ENCODE results near the gene LEMD3. TPM values are rescaled to one million over a fixed set of nuclear protein-coding genes. Genes with fewer than 3 reads are reported as not detected.

The LEMD3 gene
- total RNA-seq, 4 donors from 2014 or later: 27.4 to 61.0 (median 34.8) TPM

DNA sequence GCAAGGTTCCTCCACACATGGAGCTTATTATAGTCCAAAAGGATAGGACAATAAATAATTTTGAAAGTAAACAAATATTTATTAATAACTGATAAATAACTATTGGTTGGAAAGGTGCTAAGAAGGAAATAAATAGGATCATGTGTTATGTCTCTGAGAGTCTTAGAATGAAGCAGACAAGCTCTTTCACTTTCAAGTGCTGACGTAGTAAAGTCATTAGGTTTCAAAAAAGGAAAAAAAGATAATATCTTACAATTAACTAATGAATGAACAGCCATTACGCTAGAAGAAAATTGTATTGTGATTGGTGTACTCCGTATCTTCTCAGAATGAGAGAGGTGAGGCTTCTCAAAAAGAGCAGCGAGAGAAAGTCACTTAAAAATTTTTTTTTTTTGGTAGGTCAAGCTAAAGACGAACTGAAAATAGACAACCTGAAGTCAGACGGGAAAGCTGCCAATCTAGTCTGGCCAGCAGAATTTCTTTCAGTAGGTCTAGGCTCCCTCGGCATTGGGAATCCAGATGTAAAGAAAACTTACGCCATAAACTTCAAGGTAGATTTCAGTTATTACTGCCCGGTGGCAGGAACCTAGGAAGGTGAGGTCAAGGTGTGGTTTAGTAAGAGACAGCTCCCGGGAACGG, 583 bp upstream of the LEMD3 start:
- TF ChIP-seq, protein P1, sequence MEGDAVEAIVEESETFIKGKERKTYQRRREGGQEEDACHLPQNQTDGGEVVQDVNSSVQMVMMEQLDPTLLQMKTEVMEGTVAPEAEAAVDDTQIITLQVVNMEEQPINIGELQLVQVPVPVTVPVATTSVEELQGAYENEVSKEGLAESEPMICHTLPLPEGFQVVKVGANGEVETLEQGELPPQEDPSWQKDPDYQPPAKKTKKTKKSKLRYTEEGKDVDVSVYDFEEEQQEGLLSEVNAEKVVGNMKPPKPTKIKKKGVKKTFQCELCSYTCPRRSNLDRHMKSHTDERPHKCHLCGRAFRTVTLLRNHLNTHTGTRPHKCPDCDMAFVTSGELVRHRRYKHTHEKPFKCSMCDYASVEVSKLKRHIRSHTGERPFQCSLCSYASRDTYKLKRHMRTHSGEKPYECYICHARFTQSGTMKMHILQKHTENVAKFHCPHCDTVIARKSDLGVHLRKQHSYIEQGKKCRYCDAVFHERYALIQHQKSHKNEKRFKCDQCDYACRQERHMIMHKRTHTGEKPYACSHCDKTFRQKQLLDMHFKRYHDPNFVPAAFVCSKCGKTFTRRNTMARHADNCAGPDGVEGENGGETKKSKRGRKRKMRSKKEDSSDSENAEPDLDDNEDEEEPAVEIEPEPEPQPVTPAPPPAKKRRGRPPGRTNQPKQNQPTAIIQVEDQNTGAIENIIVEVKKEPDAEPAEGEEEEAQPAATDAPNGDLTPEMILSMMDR (IDR thresholded peaks at IDR 0.05): no peak
- ATAC-seq (ENCODE audit: low FRiP score): no peak
- no peak for DNase-seq (ENCODE audit: low spot score)

DNA sequence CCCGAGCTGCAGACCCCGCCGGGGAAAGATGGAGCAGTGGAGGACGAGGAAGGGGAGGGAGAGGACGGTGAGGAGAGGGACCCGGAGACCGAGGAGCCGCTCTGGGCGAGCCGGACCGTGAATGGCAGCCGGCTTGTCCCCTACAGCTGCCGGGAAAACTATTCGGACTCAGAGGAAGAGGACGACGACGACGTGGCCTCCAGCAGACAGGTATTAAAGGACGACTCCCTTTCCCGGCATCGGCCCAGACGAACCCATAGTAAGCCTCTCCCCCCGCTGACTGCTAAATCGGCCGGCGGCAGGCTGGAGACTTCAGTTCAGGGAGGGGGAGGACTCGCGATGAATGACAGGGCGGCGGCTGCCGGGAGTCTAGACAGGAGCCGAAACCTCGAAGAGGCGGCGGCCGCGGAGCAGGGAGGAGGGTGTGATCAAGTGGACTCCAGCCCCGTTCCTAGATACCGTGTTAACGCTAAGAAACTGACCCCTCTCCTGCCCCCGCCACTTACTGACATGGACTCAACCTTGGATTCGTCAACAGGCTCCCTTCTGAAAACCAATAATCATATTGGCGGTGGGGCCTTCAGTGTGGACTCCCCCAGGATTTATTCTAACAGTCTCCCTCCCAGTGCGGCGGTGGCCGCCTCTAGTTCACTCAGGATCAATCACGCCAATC, 962 bp downstream of the LEMD3 start:
- DNase-seq (ENCODE audit: low spot score) (peak; percentile 38), ATAC-seq (ENCODE audit: low FRiP score) (peak; percentile 49)
- TF ChIP-seq, protein P1 (IDR thresholded peaks at IDR 0.05): no peak

DNA sequence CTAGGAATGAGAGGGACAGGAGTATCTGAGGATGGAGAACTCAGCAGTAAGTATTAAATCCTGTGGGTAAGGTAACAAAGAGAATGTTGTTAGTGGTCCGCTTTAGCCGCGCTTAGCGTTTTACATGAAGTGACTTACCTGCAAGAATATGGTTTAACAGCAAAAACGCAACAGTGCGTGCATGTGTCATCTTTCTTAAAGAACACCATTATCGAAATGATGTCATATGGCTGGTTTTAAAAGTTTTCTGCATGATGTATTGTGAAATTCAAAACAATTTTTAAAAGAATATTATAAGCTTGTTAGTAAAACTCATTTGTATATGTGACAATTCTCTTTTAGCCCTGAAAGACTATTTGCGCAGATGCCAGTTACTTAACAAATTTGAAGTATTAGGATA, 1.7 kb downstream of the LEMD3 start:
- no peak for DNase-seq (ENCODE audit: low spot score)
- ATAC-seq (ENCODE audit: low FRiP score): no peak
- TF ChIP-seq, protein P1 (IDR thresholded peaks at IDR 0.05): no peak

DNA sequence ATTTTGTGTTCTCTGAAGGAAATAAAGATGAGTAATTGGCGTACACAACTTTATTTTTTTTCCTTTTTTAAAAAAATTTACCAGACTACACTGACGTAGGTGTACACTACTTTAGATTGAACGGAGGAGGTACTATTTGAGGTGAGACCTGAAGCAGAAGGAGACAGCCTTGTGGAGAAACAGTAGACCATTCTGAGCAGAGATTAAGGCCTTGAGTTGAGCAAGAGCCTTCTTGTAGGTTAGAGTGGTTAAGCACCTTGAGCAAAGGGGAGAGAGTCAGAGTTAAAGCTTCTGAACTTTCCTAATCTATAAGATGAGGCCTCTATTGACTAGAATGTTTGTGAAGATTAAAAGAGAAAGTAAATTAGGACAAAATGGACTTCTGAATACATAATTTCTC, 2.5 kb downstream of the LEMD3 start:
- TF ChIP-seq, protein P1 (IDR thresholded peaks at IDR 0.05): no peak
- DNase-seq (ENCODE audit: low spot score) (no peak), ATAC-seq (ENCODE audit: low FRiP score) (no peak)

DNA sequence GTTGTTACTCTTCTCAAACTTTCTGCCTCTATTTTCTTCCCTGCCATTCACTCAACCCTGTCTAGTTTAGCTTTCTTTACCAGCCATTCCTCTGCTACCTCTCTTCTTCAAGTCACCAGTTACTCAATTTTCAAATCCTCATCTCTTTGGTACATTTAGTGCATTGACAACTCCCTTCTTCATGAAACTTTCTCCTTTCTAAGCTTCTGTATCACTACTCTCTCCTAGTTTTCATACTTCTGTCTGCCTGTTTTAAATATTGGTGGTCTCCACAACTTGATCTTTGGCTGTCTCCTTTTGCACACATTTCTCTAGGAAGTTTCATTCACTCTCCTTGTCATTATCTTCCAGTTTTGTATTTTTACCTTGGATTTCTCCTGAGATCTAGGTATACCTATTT, 6.0 kb downstream of the LEMD3 start:
- no peak for DNase-seq (ENCODE audit: low spot score)
- ATAC-seq (ENCODE audit: low FRiP score): no peak
- TF ChIP-seq, protein P1 (IDR thresholded peaks at IDR 0.05): no peak

DNA sequence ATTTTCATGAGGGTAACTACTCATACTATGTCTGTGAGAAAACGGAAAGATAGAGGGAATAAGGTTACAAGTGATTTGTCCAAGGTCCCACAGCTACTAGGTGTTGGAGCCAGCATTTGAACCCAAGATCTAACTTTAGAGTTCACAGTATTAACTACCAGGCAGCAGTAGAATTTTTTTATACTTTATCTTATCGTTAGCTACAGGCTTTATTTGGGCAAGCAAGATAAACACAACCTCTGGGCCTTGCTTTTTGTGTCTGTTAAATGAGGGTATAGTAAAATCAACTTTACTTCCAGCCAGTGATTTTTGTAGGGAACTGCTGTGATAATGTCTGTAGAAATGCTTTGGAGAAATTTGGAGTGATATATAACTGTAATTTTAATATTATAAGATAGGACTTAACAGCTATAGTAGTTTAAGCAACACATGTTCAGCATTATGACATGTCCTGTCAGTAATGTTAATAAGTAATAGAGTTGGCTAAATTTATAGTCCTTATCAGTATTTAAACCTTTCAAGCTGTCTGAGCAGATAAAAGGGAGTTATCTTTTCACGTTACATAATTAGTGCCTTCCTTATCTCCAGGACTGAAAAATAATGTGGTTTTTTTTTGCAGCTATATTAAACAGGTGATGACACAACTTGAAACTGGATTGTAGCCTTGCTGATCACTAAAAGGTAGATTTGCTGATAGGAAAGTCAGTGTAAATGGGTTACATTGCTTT, 12.8 kb downstream of the LEMD3 start:
- ATAC-seq (ENCODE audit: low FRiP score) (no peak), DNase-seq (ENCODE audit: low spot score) (no peak)
- TF ChIP-seq, protein P1 (IDR thresholded peaks at IDR 0.05): no peak
